IPS-NIHi7 (cell line): ENCODE results near the gene RHEB.

Experiments
- DNase-seq: peaks from one replicate; pipeline ENCODE4 v3.0.0; 2012; ENCODE audit warnings: mixed read lengths; ENCODE audit errors: extremely low spot score

RHEB gene

DNA sequence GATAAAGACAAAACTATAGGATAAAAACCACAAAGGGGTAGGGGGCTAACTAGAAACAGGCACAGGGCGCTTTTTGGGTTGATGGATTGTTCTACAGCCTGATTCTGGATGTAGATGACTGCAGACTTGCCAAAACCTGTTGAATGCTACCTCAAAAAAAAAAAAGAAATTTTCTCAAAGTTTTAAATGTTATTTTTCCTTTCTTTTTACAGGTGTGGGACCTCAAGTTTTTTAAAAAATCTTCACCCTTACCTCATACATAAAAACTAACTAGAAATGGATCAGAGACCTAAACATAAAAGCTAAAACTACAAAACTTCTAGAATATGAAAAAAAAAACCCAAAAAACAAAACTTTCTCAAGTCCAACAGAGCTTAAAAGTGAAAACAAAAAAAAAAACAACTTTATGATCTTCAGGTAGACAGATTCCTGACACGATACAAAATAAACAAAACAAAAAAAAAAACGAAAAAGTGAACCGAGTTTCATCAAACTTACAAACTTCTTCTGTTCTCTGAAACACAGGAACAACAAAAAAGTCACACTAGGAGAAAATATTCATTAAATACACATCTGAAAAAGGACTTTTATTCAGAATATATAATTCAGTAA is 14.9 kb downstream of the RHEB start:
- DNase-seq = no peak

- DNase-seq = no peak
Measured at GRCh38 chr7:151503902-151504714, 15.6 kb downstream of the RHEB start.

- no peak for DNase-seq
Measured at GRCh38 chr7:151501676-151502075, 18.0 kb downstream of the RHEB start.

GRCh38 chr7:151498495-151498894 is 21.2 kb downstream of the RHEB start:
- DNase-seq = no peak

DNA sequence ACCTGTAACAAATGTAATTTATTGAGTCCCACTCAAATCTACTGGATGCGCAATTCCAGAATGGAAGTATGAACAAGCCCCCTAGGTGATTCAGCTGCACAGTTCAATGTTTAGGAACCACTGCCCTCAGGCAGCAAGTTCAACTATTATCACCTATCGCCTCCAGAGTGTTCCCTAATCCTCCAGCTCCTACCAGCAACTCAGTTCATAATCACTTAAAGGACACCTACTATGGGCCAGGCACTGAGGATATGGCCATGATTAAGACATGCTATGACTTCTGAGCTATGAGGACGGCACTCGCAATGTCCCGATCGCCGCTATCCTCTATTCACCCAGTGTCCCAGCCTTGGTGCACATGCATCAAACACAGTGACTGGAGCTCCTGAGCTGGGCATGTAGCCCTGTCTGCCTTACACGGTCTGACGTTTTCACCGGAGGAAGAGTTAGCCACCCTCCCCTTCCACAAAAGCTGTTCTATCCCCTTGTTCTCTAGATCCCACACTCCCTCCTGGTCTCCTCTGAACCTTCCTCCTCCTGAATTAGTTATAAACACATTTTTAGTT is 22.3 kb downstream of the RHEB start:
- no peak for DNase-seq

DNA sequence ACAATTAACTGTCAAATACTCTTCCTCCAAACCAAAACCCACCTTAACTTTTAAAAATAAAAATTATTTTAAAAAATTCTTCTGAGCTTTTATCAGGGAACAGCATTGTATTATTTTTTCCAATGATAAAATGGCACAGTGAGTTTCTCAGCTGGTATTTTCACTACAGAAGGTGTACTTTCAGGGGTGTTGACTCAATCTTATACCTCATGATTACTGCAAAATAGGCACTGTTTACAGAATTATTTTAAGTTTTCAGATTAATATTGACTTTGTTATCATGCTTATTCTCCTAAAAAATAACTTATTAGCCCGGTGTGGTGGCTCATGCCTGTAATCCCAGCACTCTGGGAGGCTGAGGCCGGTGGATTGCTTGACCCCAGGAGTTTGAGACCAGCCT is 24.3 kb downstream of the RHEB start:
- DNase-seq = no peak

- DNase-seq = no peak
Measured at GRCh38 chr7:151494298-151495284, 25.1 kb downstream of the RHEB start.

DNA sequence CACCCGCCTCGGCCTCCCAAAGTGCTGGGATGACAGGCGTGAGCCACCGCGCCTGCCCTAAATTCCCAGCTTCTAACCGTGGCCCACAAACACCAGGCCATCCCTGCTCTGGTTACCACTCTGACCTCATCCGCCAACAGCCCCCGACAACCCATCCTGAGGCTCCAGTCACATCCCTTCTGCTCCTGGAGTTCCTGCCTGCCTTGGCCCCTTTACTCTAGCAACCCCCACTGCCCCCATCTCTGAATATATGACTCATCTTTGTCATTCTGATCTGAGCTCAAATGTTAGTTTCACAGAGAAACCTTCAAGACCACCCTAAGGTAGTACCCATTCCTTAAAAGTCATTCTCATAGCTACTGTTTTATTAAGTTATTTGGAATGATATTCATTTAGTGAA is 26.6 kb downstream of the RHEB start:
- DNase-seq = peak; percentile 38

DNA sequence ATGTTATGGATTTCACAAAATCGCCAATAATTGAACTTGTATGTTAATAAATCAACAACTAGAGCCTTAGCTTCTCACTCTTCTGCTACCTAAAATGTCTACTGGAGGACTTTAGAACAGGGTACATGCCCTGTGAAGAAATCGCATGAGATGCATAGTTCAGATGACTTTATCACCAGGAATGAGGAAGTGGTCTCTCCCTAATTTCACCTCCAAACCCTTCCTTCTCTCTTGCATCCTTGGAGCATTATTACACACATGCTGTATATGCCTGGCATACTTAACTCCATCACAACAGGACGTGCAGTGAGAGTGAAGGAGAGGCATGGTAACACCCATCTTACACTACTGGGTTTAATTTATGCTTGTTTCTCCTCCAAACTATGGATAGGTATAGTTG is 27.8 kb downstream of the RHEB start:
- no peak for DNase-seq

- no peak for DNase-seq
Measured at GRCh38 chr7:151490456-151491105, 29.1 kb downstream of the RHEB start.

GRCh38 chr7:151489498-151489897 is 30.2 kb downstream of the RHEB start:
- no peak for DNase-seq

DNA sequence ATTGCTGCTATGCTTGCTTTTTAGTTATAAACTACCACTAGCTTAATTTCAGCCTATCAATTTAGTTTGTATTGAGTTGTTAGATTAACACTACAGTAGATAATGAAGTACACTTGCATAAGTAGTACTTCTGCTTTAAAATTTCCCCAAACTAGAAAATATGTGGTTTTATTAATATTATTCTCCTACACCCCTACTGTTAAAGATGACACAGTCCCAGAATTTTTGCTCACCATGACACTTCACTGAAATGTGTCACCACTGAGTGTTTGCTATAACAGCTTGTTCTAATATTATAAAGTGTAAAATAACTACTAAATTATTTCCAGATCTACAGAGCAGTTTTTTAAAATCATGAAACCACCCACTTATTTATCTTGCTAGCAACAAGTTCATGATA is 31.6 kb downstream of the RHEB start:
- DNase-seq = no peak

DNA sequence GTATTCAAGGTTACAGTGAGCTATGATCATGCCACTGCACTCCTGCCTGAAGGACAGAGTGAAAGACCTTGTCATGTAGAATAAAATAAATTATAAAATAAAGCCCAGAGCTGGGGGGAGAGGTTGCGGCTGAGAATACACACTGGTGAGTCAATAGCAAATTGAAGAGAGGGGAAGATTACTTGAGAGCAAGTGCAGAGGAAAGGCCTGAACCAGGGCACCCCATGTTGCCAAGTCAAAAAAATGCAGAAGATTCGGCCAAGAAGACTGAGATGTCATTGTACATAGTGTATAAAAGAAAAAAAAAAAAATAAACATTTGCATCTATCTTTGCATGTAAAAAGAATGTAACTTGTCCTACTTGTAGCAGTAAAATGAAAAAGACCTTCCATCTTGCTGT is 32.5 kb downstream of the RHEB start:
- DNase-seq = no peak

DNA sequence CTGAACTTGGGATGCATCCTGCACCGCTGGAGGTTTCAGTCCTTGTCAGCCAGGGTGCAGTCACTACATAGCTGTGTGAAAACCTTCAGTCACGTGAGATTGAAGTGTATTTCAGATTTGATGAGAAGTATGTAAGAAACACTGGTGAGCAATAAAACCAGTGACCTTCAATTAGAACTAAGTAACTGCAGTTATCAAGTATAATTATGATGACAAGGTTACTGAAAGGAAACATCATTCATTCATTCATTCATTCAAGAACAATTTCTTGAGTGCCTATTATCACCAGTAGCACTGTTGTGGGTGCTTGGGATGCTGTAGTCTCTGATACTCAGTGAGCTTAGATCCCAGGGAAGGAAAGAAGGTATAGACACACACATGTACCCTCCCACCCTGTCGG is 33.6 kb downstream of the RHEB start:
- DNase-seq = no peak

GRCh38 chr7:151484971-151485707 is 34.6 kb downstream of the RHEB start:
- DNase-seq = no peak

DNA sequence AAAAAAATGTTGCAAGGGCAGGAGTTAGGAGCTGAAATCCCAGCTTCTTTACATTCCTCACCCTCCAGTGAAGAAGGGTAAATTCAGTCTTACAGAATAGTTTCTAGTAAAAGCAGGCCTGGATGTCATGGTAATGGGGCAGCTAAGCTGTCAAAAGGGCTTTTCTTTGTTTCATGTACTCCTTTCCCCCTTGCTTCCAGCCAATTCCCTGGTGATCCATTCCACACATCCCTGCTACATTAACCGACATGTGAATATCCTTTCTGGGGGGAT is 36.0 kb downstream of the RHEB start:
- DNase-seq = no peak

DNA sequence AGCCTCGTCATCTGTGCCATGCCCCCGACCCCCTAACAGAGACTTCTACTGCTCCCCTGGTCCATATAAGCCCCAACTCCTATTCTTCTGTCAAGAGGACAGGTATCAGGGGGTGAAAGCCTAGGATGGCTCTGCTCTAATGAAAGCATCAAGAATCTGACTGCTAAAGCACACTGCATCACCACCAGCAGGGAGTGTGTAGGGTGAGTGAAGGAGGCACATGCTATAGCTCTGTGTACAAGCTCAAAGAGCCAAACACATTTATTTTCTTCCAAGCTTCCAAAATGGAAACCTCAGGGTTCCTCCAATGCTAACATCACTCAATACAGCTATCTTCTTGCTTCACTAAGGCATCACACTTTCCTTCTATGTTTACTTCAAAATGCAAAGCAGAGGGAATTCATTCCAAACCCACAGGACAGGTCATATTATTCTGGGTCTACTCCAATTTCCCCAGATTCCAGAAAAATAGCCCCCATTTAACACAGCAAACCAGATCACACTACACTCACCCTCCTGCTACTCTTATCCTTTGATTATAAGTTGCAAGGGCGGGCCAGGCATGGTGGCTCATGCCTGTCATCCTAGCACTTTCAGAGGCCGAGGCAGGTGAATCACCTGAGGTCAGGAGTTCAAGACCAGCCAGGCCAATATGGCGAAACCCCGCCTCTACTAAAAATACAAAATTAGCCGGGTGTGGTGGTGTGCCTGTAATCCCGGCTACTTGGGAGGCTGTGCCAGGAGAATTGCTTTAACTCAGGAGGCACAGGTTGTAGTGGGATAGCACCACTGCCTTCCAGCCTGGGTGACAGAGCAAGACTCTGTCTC is 36.6 kb downstream of the RHEB start:
- no peak for DNase-seq

GRCh38 chr7:151481650-151482505 is 37.8 kb downstream of the RHEB start:
- no peak for DNase-seq

DNA sequence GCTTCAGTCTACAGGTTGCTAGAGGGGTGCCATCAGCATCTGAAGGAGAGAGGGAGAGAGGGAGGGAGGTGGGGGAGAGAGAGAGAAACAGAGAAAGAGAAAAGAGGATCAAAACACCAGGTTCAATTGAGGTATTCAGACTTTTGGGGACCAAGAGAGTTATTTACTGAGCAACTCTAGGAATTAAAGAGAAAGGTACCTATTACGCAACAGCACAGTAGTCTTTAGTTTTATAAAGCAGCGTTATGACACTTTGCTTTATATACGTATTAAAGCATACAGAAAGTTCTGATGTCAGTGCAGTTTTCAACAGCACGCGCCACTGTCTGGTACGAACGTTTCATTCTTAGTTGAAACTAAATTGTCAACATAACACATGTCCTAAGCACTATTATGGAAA is 41.8 kb downstream of the RHEB start:
- no peak for DNase-seq
